ENCODE measurements around the gene WDSUB1.

DNA sequence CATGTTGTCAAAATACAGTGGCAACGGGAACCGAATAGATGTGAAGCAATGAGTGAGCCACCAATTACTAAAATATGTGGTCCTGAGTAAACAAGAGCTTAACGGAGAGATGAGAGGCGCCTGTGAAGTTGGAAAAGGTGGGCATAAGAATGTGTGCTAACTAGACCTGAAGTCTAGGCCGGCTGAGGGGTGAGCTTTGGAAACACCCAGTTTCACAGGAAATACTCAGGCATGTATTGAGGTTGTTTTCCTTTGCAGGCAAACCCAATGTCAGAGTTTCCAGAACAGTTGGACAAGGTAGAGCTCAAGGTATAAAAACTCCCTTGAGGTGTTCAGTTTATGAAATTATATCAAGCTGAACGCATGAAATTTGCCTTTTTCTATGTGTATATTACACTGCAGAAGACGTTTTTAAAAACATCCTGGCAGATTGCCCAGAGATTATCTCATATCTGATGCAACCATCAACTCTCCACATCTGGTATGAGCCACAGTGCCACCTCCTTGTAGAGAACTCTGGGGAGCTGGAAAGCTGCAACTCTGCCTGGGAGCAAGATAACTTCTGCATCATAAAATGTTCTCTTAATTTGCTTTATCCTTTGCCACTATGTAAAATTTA, 3.9 kb upstream of the WDSUB1 start:
- TF ChIP-seq, protein P1, sequence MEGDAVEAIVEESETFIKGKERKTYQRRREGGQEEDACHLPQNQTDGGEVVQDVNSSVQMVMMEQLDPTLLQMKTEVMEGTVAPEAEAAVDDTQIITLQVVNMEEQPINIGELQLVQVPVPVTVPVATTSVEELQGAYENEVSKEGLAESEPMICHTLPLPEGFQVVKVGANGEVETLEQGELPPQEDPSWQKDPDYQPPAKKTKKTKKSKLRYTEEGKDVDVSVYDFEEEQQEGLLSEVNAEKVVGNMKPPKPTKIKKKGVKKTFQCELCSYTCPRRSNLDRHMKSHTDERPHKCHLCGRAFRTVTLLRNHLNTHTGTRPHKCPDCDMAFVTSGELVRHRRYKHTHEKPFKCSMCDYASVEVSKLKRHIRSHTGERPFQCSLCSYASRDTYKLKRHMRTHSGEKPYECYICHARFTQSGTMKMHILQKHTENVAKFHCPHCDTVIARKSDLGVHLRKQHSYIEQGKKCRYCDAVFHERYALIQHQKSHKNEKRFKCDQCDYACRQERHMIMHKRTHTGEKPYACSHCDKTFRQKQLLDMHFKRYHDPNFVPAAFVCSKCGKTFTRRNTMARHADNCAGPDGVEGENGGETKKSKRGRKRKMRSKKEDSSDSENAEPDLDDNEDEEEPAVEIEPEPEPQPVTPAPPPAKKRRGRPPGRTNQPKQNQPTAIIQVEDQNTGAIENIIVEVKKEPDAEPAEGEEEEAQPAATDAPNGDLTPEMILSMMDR (IDR thresholded peaks at IDR 0.05; ENCODE audit: low read depth, low read length, poor library complexity, severe bottlenecking): no peak
- no peak for TF ChIP-seq EZH2phosphoT487 (IDR thresholded peaks at IDR 0.05; ENCODE audit: borderline replicate concordance, low read length)
